A673 (cell line): ENCODE data around the gene NR4A3.

Source experiments
- CTCF ChIP-seq: fragments of 300-800, 200-600 bp; sonication (generic); conservative IDR thresholded peaks from 2 replicates; pipeline ENCODE4 v1.5.1; 2017; ENCODE audit warnings: low read depth, mild to moderate bottlenecking, antibody characterized with exemption, low read length, moderate library complexity, mixed read lengths
- EZH2 ChIP-seq: fragments of 200-600 bp; sonication (generic); IDR thresholded peaks from 2 replicates; pipeline ENCODE4 v1.6.1; 2017; ENCODE audit warnings: borderline replicate concordance, low read depth, mild to moderate bottlenecking, mixed read lengths, antibody characterized with exemption, low read length; ENCODE audit not compliant: poor library complexity, severe bottlenecking

GRCh38 chr9:99782962-99783718 lies 38.5 kb upstream of the NR4A3 start:
- TF ChIP-seq EZH2 (no peak), CTCF (no peak)
